ENCODE data around the gene CNTN1.

DNA sequence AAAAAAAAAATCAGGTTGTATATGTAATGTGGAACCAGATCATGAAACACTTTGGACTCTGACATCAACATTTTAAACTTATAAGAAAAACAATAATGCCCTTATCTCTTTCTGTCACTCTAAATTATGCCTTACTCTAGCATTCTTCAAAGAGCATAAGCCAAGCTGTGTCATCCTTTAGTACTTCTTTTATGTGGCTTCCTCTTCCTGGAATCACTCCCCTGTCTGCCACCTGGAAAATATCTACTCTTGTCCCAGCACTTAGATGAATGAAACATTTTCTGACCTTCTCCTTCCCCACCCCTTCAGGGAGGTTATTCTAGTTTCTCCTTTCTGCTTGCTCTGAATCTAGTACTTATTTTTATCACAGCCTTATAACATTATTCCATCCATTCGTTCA is 101.2 kb downstream of the CNTN1 start:
- TF ChIP-seq, protein P1, sequence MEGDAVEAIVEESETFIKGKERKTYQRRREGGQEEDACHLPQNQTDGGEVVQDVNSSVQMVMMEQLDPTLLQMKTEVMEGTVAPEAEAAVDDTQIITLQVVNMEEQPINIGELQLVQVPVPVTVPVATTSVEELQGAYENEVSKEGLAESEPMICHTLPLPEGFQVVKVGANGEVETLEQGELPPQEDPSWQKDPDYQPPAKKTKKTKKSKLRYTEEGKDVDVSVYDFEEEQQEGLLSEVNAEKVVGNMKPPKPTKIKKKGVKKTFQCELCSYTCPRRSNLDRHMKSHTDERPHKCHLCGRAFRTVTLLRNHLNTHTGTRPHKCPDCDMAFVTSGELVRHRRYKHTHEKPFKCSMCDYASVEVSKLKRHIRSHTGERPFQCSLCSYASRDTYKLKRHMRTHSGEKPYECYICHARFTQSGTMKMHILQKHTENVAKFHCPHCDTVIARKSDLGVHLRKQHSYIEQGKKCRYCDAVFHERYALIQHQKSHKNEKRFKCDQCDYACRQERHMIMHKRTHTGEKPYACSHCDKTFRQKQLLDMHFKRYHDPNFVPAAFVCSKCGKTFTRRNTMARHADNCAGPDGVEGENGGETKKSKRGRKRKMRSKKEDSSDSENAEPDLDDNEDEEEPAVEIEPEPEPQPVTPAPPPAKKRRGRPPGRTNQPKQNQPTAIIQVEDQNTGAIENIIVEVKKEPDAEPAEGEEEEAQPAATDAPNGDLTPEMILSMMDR (IDR thresholded peaks at IDR 0.05): no peak
- TF ChIP-seq POLR2A (IDR thresholded peaks at IDR 0.05): no peak
